Sigmoid colon (tissue), 7 donors: Measurements from ENCODE around the gene ANKRD13C. TPM values are rescaled to one million over a fixed set of nuclear protein-coding genes. Genes with fewer than 3 reads are reported as not detected.
"Not testable (repeated sequence)": the region's sequence is repeated elsewhere in the genome, so short reads cannot be mapped to it uniquely, and the experiment has no call there.

Experiments
- DNase-seq: peaks from one replicate; pipeline ENCODE4 v3.0.0-alpha.2; 2019
- H3K27ac ChIP-seq, 4 donors: fragments of 200-600 bp; sonication (generic); one replicate each; pipeline ENCODE4 v1.5.1; 2016 to 2019; ENCODE audit warnings: mild to moderate bottlenecking in 1 of 4
- H3K27me3 ChIP-seq, 3 donors: fragments of 200-600 bp; sonication (generic); one replicate each; pipeline ENCODE4 v1.5.1; 2019; ENCODE audit warnings: mild to moderate bottlenecking in 1 of 3
- H3K36me3 ChIP-seq, 4 donors: fragments of 200-600 bp; sonication (generic); one replicate each; pipeline ENCODE4 v1.5.1; 2016 to 2019
- H3K4me1 ChIP-seq, 4 donors: fragments of 200-600 bp; sonication (generic); one replicate each; pipeline ENCODE4 v1.5.1; 2017 to 2019
- H3K4me3 ChIP-seq, 4 donors: fragments of 200-600 bp; sonication (generic); one replicate each; pipeline ENCODE4 v1.5.1; 2017 to 2019; ENCODE audit warnings: mild to moderate bottlenecking in 2 of 4, moderate library complexity in 1 of 4
- H3K9me3 ChIP-seq, 4 donors: fragments of 200-600 bp in 3 of 4; sonication (generic) in 3 of 4; one replicate each; pipeline versions ENCODE4 v1.5.1 to v1.6.1; 2013 to 2019
- EP300 ChIP-seq, 4 donors: sonication (generic); formaldehyde crosslinking; IDR thresholded peaks; one replicate each; pipeline ENCODE4 v1.6.1; 2017; ENCODE audit warnings: antibody characterized with exemption in 4 of 4
- POLR2A ChIP-seq, 2 donors: fragments of 450-650 bp; IDR thresholded peaks; one replicate each; pipeline ENCODE4 v1.6.1; 2016; ENCODE audit warnings: antibody characterized with exemption in 2 of 2, mild to moderate bottlenecking in 2 of 2, moderate library complexity in 2 of 2
- POLR2AphosphoS5 ChIP-seq, 4 donors: sonication (generic); formaldehyde crosslinking; IDR thresholded peaks; one replicate each; pipeline ENCODE4 v1.6.1; 2017; ENCODE audit warnings: antibody characterized with exemption in 4 of 4
- WGBS, 2 donors: extraction: QIAGEN DNeasy Blood & Tissue Kit; methylation state at CpG; one replicate each; pipeline ENCODE4 v1.1.7; 2013; 5-methylcytosine and 5-hydroxymethylcytosine counted together
- intact Hi-C: fragments of 100-400 bp; cut with DNase I; formaldehyde crosslinking; loops from one replicate; pipeline ENCODE4 v1.15.1; 2023
- polyA plus RNA-seq, 3 donors: library from polyadenylated mRNA; stranded (reverse); fragments of 200-250 nt; gene quantifications; one replicate each; pipeline ENCODE4 v1.2.3, GENCODE V29; 2013
- total RNA-seq, 4 donors: library from RNA; depleted of rRNA; stranded (reverse); fragments of >200 nt; gene quantifications; one replicate each; pipeline ENCODE4 v1.1.0, GENCODE V29; 2016
- TF ChIP-seq, protein P1 (sequence below), 4 experiments: fragments of 450-650 bp in 3 of 4; fragments of 200-600 bp in 1 of 4; IDR thresholded peaks; one replicate each; pipeline ENCODE4 v1.5.1; 2016 to 2019; ENCODE audit warnings: antibody characterized with exemption in 4 of 4, mild to moderate bottlenecking in 3 of 4, moderate library complexity in 2 of 4
- donor health status: healthy with polysubstance abuse.
- donor health status: Bipolar disorder and iron deficiency.
- donor health status: healthy.

Gene ANKRD13C
- total and polyA plus RNA-seq, 7 donors: 10.6 to 34.2 (median 22.8) TPM

GRCh38 chr1:70366425-70366952 lies 12.0 kb upstream of the ANKRD13C start:
- H3K4me1 ChIP-seq, DNase-seq, intact Hi-C loops, H3K9me3 ChIP-seq, H3K4me3 ChIP-seq, H3K27me3 ChIP-seq, H3K36me3 ChIP-seq, H3K27ac ChIP-seq: not testable (repeated sequence)
- 93% methylated on average over 4 of the region's 4 CpGs for WGBS, 2 donors

- H3K27me3 ChIP-seq: no peaks in the 10 kb centered on the region
- intact Hi-C loops: no loop called here
- TF ChIP-seq EP300 (IDR thresholded peaks at IDR 0.05): no peak
- TF ChIP-seq POLR2AphosphoS5 (IDR thresholded peaks at IDR 0.05): no peak
- TF ChIP-seq, protein P1, sequence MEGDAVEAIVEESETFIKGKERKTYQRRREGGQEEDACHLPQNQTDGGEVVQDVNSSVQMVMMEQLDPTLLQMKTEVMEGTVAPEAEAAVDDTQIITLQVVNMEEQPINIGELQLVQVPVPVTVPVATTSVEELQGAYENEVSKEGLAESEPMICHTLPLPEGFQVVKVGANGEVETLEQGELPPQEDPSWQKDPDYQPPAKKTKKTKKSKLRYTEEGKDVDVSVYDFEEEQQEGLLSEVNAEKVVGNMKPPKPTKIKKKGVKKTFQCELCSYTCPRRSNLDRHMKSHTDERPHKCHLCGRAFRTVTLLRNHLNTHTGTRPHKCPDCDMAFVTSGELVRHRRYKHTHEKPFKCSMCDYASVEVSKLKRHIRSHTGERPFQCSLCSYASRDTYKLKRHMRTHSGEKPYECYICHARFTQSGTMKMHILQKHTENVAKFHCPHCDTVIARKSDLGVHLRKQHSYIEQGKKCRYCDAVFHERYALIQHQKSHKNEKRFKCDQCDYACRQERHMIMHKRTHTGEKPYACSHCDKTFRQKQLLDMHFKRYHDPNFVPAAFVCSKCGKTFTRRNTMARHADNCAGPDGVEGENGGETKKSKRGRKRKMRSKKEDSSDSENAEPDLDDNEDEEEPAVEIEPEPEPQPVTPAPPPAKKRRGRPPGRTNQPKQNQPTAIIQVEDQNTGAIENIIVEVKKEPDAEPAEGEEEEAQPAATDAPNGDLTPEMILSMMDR (IDR thresholded peaks at IDR 0.05): no peak
- TF ChIP-seq POLR2A (IDR thresholded peaks at IDR 0.05): no peak
- 78 to 88% methylated on average over 3 of the region's 3 CpGs for WGBS, 2 donors
- H3K27ac ChIP-seq: no peak overlapping the region
- H3K9me3 ChIP-seq: no peaks in the 10 kb centered on the region
- peaks cover 0 to 7% (median 0%) of the 10 kb centered on the region in 4 donors for H3K36me3 ChIP-seq
- no peak for DNase-seq
- H3K4me1 ChIP-seq: no peaks in the 10 kb centered on the region
- no peak overlapping the region for H3K4me3 ChIP-seq
Measured at GRCh38 chr1:70364439-70364838, 9.9 kb upstream of the ANKRD13C start.

DNA sequence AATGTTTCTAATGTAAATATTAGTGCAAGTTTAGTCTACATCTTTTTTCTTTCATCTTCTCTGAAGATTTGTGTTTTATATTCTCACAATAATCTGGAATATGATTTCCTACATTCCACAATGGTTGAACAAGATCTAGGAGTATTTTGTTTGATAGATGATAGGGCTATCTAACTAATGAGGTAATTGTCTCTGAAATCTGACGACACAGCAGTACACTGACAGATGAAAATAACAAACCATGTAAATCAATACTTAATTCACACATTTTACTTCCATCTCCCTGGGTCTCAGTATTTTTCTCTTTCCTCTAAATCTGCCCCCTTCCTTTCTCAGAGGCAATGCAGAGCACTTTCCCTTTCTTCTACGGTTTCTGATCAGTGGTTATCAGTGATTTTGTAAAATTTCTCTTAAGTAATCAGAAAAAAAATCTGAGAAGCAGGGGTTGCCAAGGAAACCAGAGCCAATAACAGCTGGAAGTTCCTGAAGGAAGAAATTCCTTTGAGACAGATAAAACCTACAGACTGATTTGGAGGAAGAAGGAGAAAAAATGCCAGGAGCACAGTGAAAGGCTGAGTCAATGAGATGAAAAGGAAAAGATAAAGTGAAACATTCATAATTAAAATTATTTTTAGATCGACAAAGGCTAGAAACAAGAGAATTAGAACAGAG lies 7.3 kb upstream of the ANKRD13C start:
- no peaks in the 10 kb centered on the region for H3K4me1 ChIP-seq
- H3K36me3 ChIP-seq: no peaks in the 10 kb centered on the region
- no peak overlapping the region for H3K4me3 ChIP-seq
- H3K27ac ChIP-seq: no peak overlapping the region
- 75 to 79% methylated on average over 3 of the region's 3 CpGs for WGBS, 2 donors
- TF ChIP-seq POLR2AphosphoS5 (IDR thresholded peaks at IDR 0.05) (no peak), POLR2A (IDR thresholded peaks at IDR 0.05) (no peak), EP300 (IDR thresholded peaks at IDR 0.05) (no peak)
- TF ChIP-seq, protein P1 (IDR thresholded peaks at IDR 0.05): no peak
- no peaks in the 10 kb centered on the region for H3K27me3 ChIP-seq
- no peak for DNase-seq
- intact Hi-C loops: no loop called here
- H3K9me3 ChIP-seq: no peaks in the 10 kb centered on the region

DNA sequence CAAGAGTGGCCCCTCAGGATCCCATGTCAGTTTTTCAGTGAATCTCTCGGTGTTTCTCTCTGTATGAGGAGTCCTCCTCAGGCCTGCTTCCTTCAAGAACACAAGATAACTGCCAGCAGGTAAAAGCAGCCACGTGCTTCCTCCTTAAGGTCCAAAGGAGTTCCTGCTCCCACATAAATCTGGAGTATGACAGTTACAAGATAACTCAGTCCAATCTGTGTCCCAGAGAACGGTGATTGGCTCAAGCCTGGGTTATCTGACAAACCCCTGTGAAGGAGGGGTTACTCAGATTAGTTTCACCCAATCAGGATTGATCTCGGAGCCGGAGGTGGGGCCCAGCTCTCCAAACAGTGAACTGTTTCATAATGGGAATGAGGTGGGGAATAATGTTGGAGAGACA lies 5.8 kb upstream of the ANKRD13C start:
- no peaks in the 10 kb centered on the region for H3K9me3 ChIP-seq
- no peak for TF ChIP-seq POLR2A (IDR thresholded peaks at IDR 0.05)
- no peak for TF ChIP-seq POLR2AphosphoS5 (IDR thresholded peaks at IDR 0.05)
- TF ChIP-seq, protein P1 (IDR thresholded peaks at IDR 0.05): no peak
- no peak for TF ChIP-seq EP300 (IDR thresholded peaks at IDR 0.05)
- DNase-seq: no peak
- intact Hi-C loops: no loop called here
- H3K4me3 ChIP-seq: no peak overlapping the region
- H3K36me3 ChIP-seq: no peaks in the 10 kb centered on the region
- no peak overlapping the region for H3K27ac ChIP-seq
- H3K4me1 ChIP-seq: peaks cover 0 to 5% (median 4%) of the 10 kb centered on the region in 4 donors
- H3K27me3 ChIP-seq: no peaks in the 10 kb centered on the region
- WGBS, 2 donors: 72 to 87% methylated on average over 5 of the region's 5 CpGs

DNA sequence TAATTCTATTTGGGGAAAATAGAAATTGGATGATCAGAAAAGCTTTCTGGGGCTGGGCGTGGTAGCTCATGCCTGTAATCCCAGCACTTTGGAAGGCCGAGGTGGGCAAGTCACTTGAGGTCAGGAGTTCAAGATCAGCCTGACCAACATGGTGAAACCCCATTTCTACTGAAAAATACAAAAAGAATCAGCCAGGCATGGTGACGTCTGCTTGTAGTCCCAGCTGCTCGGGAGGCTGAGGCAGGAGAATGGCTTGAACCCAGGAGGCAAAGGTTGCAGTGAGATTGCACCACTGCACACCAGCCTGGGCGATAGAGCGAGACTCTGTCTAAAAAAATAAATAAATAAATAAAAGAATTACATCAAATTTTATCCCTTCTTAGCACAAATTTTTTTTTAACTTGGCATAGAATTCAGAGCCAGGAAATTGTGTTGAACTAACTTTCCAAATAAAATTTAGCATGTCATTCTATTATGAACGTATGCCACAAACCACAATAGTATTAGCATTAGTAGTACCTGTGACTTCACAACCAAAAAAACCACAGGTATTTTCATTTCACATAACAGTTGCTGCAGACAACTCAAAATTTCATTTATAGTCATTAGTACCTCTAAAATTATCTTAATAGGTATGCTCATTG lies 4.5 kb upstream of the ANKRD13C start:
- no peaks in the 10 kb centered on the region for H3K27me3 ChIP-seq
- H3K9me3 ChIP-seq: no peaks in the 10 kb centered on the region
- peaks cover 0 to 11% (median 8%) of the 10 kb centered on the region in 4 donors for H3K4me1 ChIP-seq
- DNase-seq: no peak
- no peaks in the 10 kb centered on the region for H3K36me3 ChIP-seq
- intact Hi-C loops: no loop called here
- H3K27ac ChIP-seq: no peak overlapping the region
- TF ChIP-seq POLR2A (IDR thresholded peaks at IDR 0.05) (no peak), EP300 (IDR thresholded peaks at IDR 0.05) (no peak), POLR2AphosphoS5 (IDR thresholded peaks at IDR 0.05) (no peak)
- TF ChIP-seq, protein P1 (IDR thresholded peaks at IDR 0.05): no peak
- H3K4me3 ChIP-seq: no peak overlapping the region
- 87 to 89% methylated on average over 7 of the region's 7 CpGs for WGBS, 2 donors
